Effector memory CD4-positive, alpha-beta T cell (primary cell): ENCODE data around the gene NELL1.
"Not testable (repeated sequence)": the region's sequence is repeated elsewhere in the genome, so short reads cannot be mapped to it uniquely, and the experiment has no call there.

Experiments
- DNase-seq, 3 donors: peaks; one replicate each; pipeline ENCODE4 v3.0.0-alpha.2; 2020
- H3K27ac ChIP-seq: 2 replicates; pipeline ENCODE4 v1.7.0; 2013; ENCODE audit warnings: mild to moderate bottlenecking, low read length, moderate library complexity; ENCODE audit not compliant: insufficient read depth, poor library complexity, severe bottlenecking
- H3K27me3 ChIP-seq: replicated peaks from 2 replicates; pipeline ENCODE4 v1.7.0; 2013; ENCODE audit warnings: mild to moderate bottlenecking, low read length; ENCODE audit not compliant: insufficient read depth, control insufficient read depth, poor library complexity, severe bottlenecking
- H3K36me3 ChIP-seq: 2 replicates; pipeline ENCODE4 v1.7.0; 2013; ENCODE audit warnings: mild to moderate bottlenecking, low read length, moderate library complexity; ENCODE audit not compliant: control insufficient read depth, insufficient read depth
- H3K4me1 ChIP-seq: 2 replicates; pipeline ENCODE4 v1.7.0; 2013; ENCODE audit warnings: low read length, mild to moderate bottlenecking; ENCODE audit not compliant: control insufficient read depth, insufficient read depth, poor library complexity, severe bottlenecking
- H3K4me3 ChIP-seq: 2 replicates; pipeline ENCODE4 v1.7.0; 2013; ENCODE audit warnings: low read length, low read depth, mild to moderate bottlenecking; ENCODE audit not compliant: insufficient read depth, poor library complexity, severe bottlenecking
- H3K9me3 ChIP-seq: 2 replicates; pipeline ENCODE4 v1.7.0; 2013; ENCODE audit warnings: mild to moderate bottlenecking, low read length, moderate library complexity; ENCODE audit not compliant: control insufficient read depth

Gene NELL1

GRCh38 chr11:21254055-21254454, 584.7 kb downstream of the NELL1 start:
- no peaks in the 10 kb centered on the region for H3K4me1 ChIP-seq
- H3K36me3 ChIP-seq: no peaks in the 10 kb centered on the region
- H3K27me3 ChIP-seq: no peaks in the 10 kb centered on the region
- DNase-seq: no peak
- H3K4me3 ChIP-seq: no peak overlapping the region
- H3K27ac ChIP-seq: no peak overlapping the region
- H3K9me3 ChIP-seq: no peaks in the 10 kb centered on the region

- no peak overlapping the region for H3K27ac ChIP-seq
- no peak for DNase-seq
- no peaks in the 10 kb centered on the region for H3K9me3 ChIP-seq
- H3K4me1 ChIP-seq: no peaks in the 10 kb centered on the region
- H3K4me3 ChIP-seq: no peak overlapping the region
- H3K27me3 ChIP-seq: no peaks in the 10 kb centered on the region
- H3K36me3 ChIP-seq: no peaks in the 10 kb centered on the region
Measured at GRCh38 chr11:21254790-21255189, 585.4 kb downstream of the NELL1 start.

- Histone ChIP-seq H3K27ac (no peak overlapping the region), H3K4me3 (no peak overlapping the region), H3K9me3 (no peaks in the 10 kb centered on the region), H3K27me3 (no peaks in the 10 kb centered on the region), H3K36me3 (no peaks in the 10 kb centered on the region), H3K4me1 (no peaks in the 10 kb centered on the region)
- DNase-seq: no peak
Measured at GRCh38 chr11:21257461-21257860, 588.1 kb downstream of the NELL1 start.

GRCh38 chr11:21258414-21258813, 589.0 kb downstream of the NELL1 start:
- Histone ChIP-seq H3K27me3 (no peaks in the 10 kb centered on the region), H3K4me3 (no peak overlapping the region), H3K4me1 (no peaks in the 10 kb centered on the region), H3K36me3 (no peaks in the 10 kb centered on the region), H3K9me3 (no peaks in the 10 kb centered on the region), H3K27ac (no peak overlapping the region)
- no peak for DNase-seq

GRCh38 chr11:21260101-21260500, 590.7 kb downstream of the NELL1 start:
- Histone ChIP-seq H3K36me3 (no peaks in the 10 kb centered on the region), H3K4me3 (no peak overlapping the region), H3K27ac (no peak overlapping the region), H3K9me3 (no peaks in the 10 kb centered on the region), H3K27me3 (no peaks in the 10 kb centered on the region), H3K4me1 (no peaks in the 10 kb centered on the region)
- no peak for DNase-seq

GRCh38 chr11:21262992-21263391, 593.6 kb downstream of the NELL1 start:
- Histone ChIP-seq H3K9me3 (no peaks in the 10 kb centered on the region), H3K27ac (no peak overlapping the region), H3K27me3 (no peaks in the 10 kb centered on the region), H3K4me3 (no peak overlapping the region), H3K36me3 (no peaks in the 10 kb centered on the region), H3K4me1 (no peaks in the 10 kb centered on the region)
- DNase-seq: no peak

- H3K27me3 ChIP-seq: no peaks in the 10 kb centered on the region
- no peak for DNase-seq
- H3K27ac ChIP-seq: no peak overlapping the region
- H3K4me1 ChIP-seq: no peaks in the 10 kb centered on the region
- H3K4me3 ChIP-seq: no peak overlapping the region
- H3K36me3 ChIP-seq: no peaks in the 10 kb centered on the region
- H3K9me3 ChIP-seq: no peaks in the 10 kb centered on the region
Measured at GRCh38 chr11:21264125-21264524, 594.7 kb downstream of the NELL1 start.

- no peaks in the 10 kb centered on the region for H3K9me3 ChIP-seq
- H3K4me1 ChIP-seq: no peaks in the 10 kb centered on the region
- no peak overlapping the region for H3K4me3 ChIP-seq
- H3K27ac ChIP-seq: no peak overlapping the region
- H3K27me3 ChIP-seq: no peaks in the 10 kb centered on the region
- no peak for DNase-seq
- H3K36me3 ChIP-seq: no peaks in the 10 kb centered on the region
Measured at GRCh38 chr11:21268036-21268435, 598.6 kb downstream of the NELL1 start.

GRCh38 chr11:21272139-21272538, 602.8 kb downstream of the NELL1 start:
- not testable (repeated sequence) for H3K27me3 ChIP-seq, H3K27ac ChIP-seq, H3K4me1 ChIP-seq, DNase-seq, H3K4me3 ChIP-seq, H3K36me3 ChIP-seq, H3K9me3 ChIP-seq

- no peaks in the 10 kb centered on the region for H3K4me1 ChIP-seq
- no peak overlapping the region for H3K27ac ChIP-seq
- H3K4me3 ChIP-seq: no peak overlapping the region
- H3K36me3 ChIP-seq: no peaks in the 10 kb centered on the region
- no peaks in the 10 kb centered on the region for H3K9me3 ChIP-seq
- DNase-seq: no peak
- no peaks in the 10 kb centered on the region for H3K27me3 ChIP-seq
Measured at GRCh38 chr11:21278840-21279239, 609.5 kb downstream of the NELL1 start.

GRCh38 chr11:21285104-21285503, 615.7 kb downstream of the NELL1 start:
- Histone ChIP-seq H3K27me3 (no peaks in the 10 kb centered on the region), H3K36me3 (no peaks in the 10 kb centered on the region), H3K27ac (no peak overlapping the region), H3K9me3 (peaks cover 3% of the 10 kb centered on the region), H3K4me3 (no peak overlapping the region), H3K4me1 (no peaks in the 10 kb centered on the region)
- no peak for DNase-seq
